Esophagus muscularis mucosa (tissue), 4 donors: Measurements from ENCODE around the gene VSNL1. TPM values are rescaled to one million over a fixed set of nuclear protein-coding genes. Genes with fewer than 3 reads are reported as not detected.
A peak's percentile ranks its signal among the peaks of the same experiment; 100 is the strongest.

Experiments used
- DNase-seq: peaks from one replicate; pipeline ENCODE4 v3.0.0-alpha.2; 2017; ENCODE audit errors: extremely low spot score
- H3K27ac ChIP-seq, 4 donors: fragments of 200-600 bp; sonication (generic); replicated peaks in 1 of 4; 1 replicate in 3 of 4; 2 replicates in 1 of 4; pipeline ENCODE4 v1.5.1; 2016 to 2019; ENCODE audit warnings: mild to moderate bottlenecking in 1 of 4
- H3K27me3 ChIP-seq, 4 donors: fragments of 200-600 bp; sonication (generic); one replicate each; pipeline versions ENCODE4 v1.5.1 to v1.6.0; 2016 to 2019
- H3K36me3 ChIP-seq, 4 donors: fragments of 200-600 bp; sonication (generic); one replicate each; pipeline ENCODE4 v1.5.1; 2016 to 2019
- H3K4me1 ChIP-seq, 4 donors: fragments of 200-600 bp; sonication (generic); one replicate each; pipeline ENCODE4 v1.5.1; 2016 to 2019
- H3K4me3 ChIP-seq, 4 donors: fragments of 200-600 bp; sonication (generic); 1 replicate in 2 of 4; 2 replicates in 2 of 4; pipeline ENCODE4 v1.5.1; 2016 to 2019; ENCODE audit warnings: mild to moderate bottlenecking in 4 of 4, moderate library complexity in 1 of 4
- H3K9me3 ChIP-seq, 4 donors: fragments of 200-600 bp; sonication (generic); 1 replicate in 3 of 4; 2 replicates in 1 of 4; pipeline ENCODE4 v1.5.1; 2016 to 2019
- EP300 ChIP-seq: sonication (generic); formaldehyde crosslinking; IDR thresholded peaks from one replicate; pipeline ENCODE4 v1.6.1; 2017; ENCODE audit warnings: antibody characterized with exemption
- POLR2A ChIP-seq: fragments of 450-650 bp; IDR thresholded peaks from one replicate; pipeline ENCODE4 v1.6.1; 2017; ENCODE audit warnings: antibody characterized with exemption, moderate library complexity, mild to moderate bottlenecking, low read depth
- POLR2AphosphoS5 ChIP-seq, 2 donors: sonication (generic); formaldehyde crosslinking; IDR thresholded peaks; one replicate each; pipeline ENCODE4 v1.6.1; 2017; ENCODE audit warnings: antibody characterized with exemption in 2 of 2
- WGBS: methylation state at CpG from one replicate; pipeline ENCODE4 v1.1.5; 2018; 5-methylcytosine and 5-hydroxymethylcytosine counted together
- intact Hi-C: fragments of 100-400 bp; cut with DNase I; formaldehyde crosslinking; loops from one replicate; pipeline ENCODE4 v1.15.1; 2023
- total RNA-seq, 4 donors: library from RNA; depleted of rRNA; stranded (reverse); fragments of >200 nt; gene quantifications; one replicate each; pipeline versions ENCODE4 v1.1.0 to v1.2.1, GENCODE V29; 2016
- TF ChIP-seq, protein P1 (sequence below), 3 experiments: fragments of 200-600 bp in 2 of 3; fragments of 450-650 bp in 1 of 3; sonication (generic) in 2 of 3; IDR thresholded peaks; one replicate each; pipeline ENCODE4 v1.5.1; 2017 to 2019; ENCODE audit warnings: antibody characterized with exemption in 3 of 3, mild to moderate bottlenecking in 2 of 3, moderate library complexity in 1 of 3

VSNL1 gene
- total RNA-seq, 4 donors from 2014 or later: 0.17 to 4.6 (median 2.1) TPM; not detected in 1

GRCh38 chr2:17573085-17573803 lies 32.7 kb downstream of the VSNL1 start:
- TF ChIP-seq POLR2A (no peak), POLR2AphosphoS5 (IDR thresholded peaks at IDR 0.05) (no peak), EP300 (no peak)
- TF ChIP-seq, protein P1, sequence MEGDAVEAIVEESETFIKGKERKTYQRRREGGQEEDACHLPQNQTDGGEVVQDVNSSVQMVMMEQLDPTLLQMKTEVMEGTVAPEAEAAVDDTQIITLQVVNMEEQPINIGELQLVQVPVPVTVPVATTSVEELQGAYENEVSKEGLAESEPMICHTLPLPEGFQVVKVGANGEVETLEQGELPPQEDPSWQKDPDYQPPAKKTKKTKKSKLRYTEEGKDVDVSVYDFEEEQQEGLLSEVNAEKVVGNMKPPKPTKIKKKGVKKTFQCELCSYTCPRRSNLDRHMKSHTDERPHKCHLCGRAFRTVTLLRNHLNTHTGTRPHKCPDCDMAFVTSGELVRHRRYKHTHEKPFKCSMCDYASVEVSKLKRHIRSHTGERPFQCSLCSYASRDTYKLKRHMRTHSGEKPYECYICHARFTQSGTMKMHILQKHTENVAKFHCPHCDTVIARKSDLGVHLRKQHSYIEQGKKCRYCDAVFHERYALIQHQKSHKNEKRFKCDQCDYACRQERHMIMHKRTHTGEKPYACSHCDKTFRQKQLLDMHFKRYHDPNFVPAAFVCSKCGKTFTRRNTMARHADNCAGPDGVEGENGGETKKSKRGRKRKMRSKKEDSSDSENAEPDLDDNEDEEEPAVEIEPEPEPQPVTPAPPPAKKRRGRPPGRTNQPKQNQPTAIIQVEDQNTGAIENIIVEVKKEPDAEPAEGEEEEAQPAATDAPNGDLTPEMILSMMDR (IDR thresholded peaks at IDR 0.05): peak in 1 of 3 experiments; percentile 15
- Histone ChIP-seq H3K27ac (no peak overlapping the region), H3K4me1 (peaks cover 0 to 13% (median 5%) of the 10 kb centered on the region in 4 donors), H3K27me3 (no peaks in the 10 kb centered on the region), H3K9me3 (no peaks in the 10 kb centered on the region), H3K4me3 (no peak overlapping the region), H3K36me3 (no peaks in the 10 kb centered on the region)
- intact Hi-C loops: no loop called here
- WGBS: 86% methylated on average over 3 of the region's 3 CpGs
- no peak for DNase-seq

DNA sequence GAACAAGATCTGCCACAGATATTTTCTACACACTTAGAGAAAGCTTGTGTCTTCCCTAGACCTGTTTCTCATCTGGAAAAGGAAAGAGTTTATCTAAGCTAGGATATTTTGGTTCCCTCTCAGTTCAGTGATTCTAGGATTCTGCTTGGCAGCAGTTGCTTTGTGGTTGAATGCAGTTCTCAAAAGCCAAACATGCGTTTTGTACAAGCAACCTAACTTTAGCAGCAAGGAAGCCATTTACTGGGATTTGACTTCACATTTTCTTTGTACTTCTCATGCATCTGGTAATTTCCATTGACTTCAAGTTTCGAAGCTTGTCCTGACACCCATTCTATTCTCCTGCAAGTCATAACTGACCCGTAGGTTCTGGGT lies 33.3 kb downstream of the VSNL1 start:
- Histone ChIP-seq H3K4me1 (peaks cover 0 to 13% (median 5%) of the 10 kb centered on the region in 4 donors), H3K27ac (no peak overlapping the region), H3K27me3 (no peaks in the 10 kb centered on the region), H3K36me3 (no peaks in the 10 kb centered on the region), H3K4me3 (no peak overlapping the region), H3K9me3 (no peaks in the 10 kb centered on the region)
- DNase-seq: no peak
- WGBS: 79% methylated on average over 3 of the region's 3 CpGs
- TF ChIP-seq POLR2A: no peak
- TF ChIP-seq, protein P1 (IDR thresholded peaks at IDR 0.05): no peak
- TF ChIP-seq POLR2AphosphoS5 (IDR thresholded peaks at IDR 0.05): no peak
- TF ChIP-seq EP300: no peak
- intact Hi-C loops: no loop called here

DNA sequence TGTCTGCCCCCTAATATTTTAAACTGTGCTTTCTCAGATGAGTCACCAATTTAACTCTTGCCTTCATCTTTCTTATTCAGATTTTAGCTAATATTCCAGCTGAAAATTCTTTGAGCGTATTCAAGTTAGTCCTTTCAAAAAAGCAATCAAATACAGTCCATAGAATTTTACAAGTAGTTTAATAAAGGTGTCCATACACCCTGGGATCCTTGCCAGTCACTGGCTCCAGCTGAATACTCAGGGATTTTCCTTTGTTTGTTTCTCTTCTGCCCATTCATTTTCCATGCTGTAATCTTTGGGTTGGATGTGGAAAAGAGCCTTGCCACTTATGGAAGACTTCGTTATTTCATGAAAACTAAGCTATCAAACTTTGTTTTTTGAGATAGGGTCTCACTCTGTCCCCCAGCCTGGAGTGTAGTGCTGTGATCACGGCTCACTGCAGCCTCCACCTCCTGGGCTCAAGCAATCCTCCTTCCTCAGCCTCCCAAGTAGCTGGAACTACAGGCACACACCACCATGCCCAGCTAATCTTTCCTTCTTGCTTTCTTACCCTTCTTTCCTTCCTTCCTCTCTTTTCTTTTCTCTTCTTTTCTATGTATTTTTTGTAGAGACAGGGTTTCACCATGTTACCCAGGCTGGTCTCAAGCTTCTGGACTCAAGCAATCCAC lies 34.0 kb downstream of the VSNL1 start:
- TF ChIP-seq, protein P1 (IDR thresholded peaks at IDR 0.05): no peak
- no peak for TF ChIP-seq EP300
- TF ChIP-seq POLR2AphosphoS5 (IDR thresholded peaks at IDR 0.05): no peak
- TF ChIP-seq POLR2A: no peak
- 69% methylated on average over 3 of the region's 3 CpGs for WGBS
- DNase-seq: no peak
- Histone ChIP-seq H3K27me3 (no peaks in the 10 kb centered on the region), H3K4me3 (no peak overlapping the region), H3K9me3 (no peaks in the 10 kb centered on the region), H3K4me1 (peaks cover 0 to 13% (median 5%) of the 10 kb centered on the region in 4 donors), H3K36me3 (no peaks in the 10 kb centered on the region), H3K27ac (no peak overlapping the region)
- intact Hi-C loops: no loop called here

- Histone ChIP-seq H3K4me1 (peaks cover 0 to 13% (median 5%) of the 10 kb centered on the region in 4 donors), H3K27ac (no peak overlapping the region), H3K4me3 (no peak overlapping the region), H3K9me3 (no peaks in the 10 kb centered on the region), H3K36me3 (no peaks in the 10 kb centered on the region), H3K27me3 (no peaks in the 10 kb centered on the region)
- no peak for TF ChIP-seq POLR2A
- TF ChIP-seq, protein P1 (IDR thresholded peaks at IDR 0.05): no peak
- TF ChIP-seq POLR2AphosphoS5 (IDR thresholded peaks at IDR 0.05): no peak
- TF ChIP-seq EP300: no peak
- WGBS: 97% methylated on average over 1 of the region's 1 CpG
- intact Hi-C loops: no loop called here
- no peak for DNase-seq
Observed at GRCh38 chr2:17576802-17577201, 36.3 kb downstream of the VSNL1 start.
